NCI-H1417 treated with DMSO at 0.1 percent for 48 hours (cell line): ENCODE data around the gene NCAPH2.
"Not testable (repeated sequence)": the region's sequence is repeated elsewhere in the genome, so short reads cannot be mapped to it uniquely, and the experiment has no call there.

Experiments used
- DNase-seq: peaks from one replicate; lab custom pipeline; 2025; lab: John Stamatoyannopoulos, UW

NCAPH2 gene

DNA sequence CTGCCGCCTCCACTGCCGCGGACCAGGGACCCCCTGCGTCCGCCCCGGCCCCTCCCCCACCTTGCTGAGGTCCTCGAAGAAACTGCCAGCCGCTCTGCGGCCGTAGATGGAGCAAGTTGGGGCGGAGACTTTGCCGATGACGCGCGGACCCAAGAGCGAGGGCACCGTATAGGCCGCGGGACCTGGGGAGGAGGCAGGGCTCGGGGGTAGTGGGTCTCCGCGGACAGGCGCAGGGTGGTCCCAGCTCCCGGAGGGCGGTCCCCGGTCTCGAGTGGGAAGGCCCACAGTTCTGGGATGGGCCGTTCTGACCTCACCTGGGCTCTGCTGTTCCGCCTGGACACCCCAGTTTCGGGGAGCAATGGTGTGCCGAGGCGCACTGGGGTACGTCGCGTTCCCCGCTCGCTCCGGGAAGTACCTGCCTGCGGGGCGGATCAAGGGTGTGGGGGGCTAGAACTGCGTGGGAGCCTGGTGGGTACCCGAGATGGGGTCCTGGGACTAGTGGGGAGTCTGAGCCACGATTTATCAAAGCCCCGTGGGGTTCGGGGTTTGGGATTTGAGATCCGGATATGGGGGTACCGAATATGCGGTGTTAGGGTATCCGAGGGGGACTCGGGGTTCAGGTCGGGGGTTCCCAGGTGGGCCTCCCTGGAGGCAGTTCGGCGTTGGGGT lies 23.0 kb downstream of the NCAPH2 start:
- no peak for DNase-seq

DNA sequence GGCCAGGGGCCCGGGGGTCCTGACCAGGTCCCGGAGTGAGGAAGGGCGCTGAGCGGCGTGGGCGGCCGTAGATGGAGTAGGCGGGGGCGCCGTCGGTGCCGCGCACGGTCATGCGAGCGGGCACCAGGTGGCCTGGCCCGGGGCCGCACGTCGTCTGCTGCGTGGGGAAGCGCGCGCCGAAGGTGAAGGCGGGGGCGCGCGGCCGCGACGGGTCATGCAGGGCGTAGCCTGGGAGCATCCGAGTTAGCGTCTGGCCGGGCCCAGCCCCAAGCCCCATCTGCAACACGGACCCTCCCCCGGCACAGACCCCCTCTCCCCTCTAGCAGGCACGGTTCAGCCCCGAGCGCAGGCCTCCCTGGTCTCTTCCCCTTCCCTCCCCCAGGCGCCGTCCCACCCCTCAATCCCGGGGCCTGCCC lies 23.5 kb downstream of the NCAPH2 start:
- DNase-seq = no peak

DNA sequence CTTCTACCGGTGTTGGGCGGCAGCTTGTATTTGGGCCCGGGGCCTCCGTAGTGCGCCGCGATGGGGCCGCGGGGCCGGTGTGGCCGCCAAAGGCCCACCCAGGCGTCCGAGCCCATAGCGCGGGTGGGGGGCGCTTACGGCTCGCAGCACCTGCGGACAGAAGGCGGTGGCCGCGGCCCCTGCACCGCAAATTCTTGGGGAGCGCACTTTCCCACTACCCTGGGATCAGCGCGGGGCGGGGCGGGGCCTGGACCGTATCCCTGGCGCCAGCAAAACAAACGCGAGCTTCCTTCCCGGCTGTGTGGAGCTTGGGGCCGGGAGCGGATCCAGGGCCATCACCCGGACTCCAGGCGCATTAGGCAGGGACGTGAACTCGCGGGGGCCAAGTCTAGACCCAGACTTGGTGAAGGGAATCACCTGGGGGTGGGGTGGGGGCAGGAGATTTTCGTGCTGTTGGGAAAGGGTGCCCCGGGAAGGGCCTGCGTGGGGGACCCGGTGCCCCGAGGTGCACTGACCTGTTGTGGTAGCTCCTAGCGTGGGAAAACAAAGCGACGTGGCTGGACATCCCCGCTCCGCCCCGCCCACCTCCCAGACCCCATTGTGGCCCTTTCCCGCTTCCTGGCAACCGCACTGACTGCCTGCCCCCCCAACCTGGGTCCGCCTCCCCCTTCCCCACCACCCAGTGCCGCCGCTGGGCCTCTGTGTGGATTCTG lies 24.1 kb downstream of the NCAPH2 start:
- no peak for DNase-seq

DNA sequence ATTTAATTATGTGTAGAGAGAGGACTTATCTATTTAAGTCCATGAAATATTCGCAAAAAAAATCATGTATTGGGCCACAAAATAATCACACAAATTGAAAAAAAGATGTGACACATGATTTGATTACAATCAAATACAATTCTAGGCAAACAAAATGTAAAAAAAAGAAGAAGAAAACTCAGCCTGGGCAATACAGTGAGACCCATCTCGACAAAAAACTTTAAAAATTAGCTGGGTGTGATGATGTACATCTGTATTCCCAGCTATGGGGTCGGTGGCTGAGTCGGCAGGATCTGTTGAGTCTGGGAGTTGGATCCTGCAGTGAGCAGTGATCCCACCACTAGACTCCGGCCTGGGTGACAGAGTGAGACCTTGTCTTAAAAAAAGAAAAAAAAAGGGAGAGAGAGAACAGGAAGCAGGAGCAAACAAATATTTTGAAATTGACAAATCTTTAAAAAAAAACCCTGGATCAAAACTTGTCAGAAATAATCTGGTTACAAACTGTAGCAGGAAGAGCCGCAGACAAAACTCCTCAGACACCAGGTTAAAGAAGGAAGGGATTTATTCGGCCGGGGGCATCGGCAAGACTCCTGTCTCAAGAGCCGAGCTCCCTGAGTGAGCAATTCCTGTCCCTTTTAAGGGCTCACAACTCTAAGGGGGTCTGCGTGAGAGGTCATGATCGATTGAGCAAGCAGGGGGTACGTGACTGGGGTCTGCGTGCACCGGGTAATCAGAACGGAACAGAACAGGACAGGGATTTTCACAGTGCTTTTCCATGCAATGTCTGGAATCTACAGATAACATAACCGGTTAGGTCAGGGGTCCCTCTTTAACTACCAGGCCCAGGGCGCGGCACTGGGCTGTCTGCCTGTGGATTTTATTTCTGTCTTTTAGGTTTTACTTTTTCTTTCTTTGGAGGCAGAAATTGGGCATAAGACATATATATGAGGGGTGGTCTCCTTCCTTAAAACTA lies 25.1 kb downstream of the NCAPH2 start:
- DNase-seq = no peak

DNA sequence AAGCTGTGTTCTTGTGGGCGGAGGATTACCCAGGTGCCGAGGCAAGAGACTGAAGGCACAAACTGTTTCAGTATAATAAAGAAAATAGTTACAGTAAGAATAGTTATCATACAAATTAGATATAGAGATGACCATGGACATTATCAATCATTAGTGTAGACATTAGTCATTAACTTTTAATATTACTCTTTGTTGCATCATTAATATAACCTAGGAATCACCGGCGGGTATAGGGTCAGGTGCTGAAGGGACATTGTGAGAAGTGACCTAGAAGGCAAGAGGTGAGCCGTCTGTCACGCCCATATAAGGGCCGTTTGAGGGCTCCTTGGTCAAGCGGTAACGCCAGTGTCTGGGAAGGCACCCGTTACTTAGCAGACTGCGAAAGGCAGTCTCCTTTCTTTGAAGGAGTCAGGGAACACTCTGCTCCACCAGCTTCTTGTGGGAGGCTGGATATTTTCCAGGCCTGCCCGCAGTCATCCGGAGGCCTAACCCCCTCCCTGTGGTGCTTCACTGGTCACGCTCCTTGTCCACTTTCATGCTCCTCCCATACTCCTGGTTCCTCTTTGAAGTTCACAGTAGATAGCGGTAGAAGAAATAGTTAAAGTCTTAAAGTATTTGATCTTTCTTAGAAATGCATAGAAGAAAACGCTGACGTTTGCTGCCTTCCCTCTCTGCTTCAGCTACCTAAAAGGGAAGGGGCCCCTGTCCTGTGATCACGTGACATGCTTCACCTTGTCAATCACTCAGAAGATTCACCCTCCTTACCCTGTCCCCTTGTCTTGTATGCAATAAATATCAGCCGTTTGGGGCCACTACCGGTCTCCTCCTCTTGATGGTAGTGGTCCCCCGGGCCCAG lies 26.1 kb downstream of the NCAPH2 start:
- DNase-seq = not testable (repeated sequence)

GRCh38 chr22:50535113-50535512 lies 27.1 kb downstream of the NCAPH2 start:
- DNase-seq = no peak

GRCh38 chr22:50536226-50536625 lies 28.2 kb downstream of the NCAPH2 start:
- no peak for DNase-seq

GRCh38 chr22:50537765-50538164 lies 29.7 kb downstream of the NCAPH2 start:
- no peak for DNase-seq

GRCh38 chr22:50540381-50540780 lies 32.4 kb downstream of the NCAPH2 start:
- DNase-seq = no peak

DNA sequence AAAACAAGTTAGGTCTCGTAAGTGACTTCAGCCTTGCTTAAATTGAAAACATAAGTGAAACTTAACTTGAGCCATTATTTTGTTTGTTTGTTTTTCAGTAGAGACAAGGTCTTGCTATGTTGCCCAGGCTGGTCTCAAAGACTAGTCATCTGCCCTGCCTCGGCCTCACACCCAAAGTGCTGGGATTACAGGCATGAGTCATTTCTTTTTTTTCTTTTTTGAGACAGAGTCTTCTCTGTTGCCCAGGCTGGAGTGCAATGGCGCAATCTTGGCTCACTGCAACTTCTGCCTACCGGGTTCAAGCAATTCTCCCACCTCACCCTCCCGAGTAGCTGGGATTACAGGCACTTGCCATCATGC lies 33.6 kb downstream of the NCAPH2 start:
- not testable (repeated sequence) for DNase-seq

GRCh38 chr22:50542416-50542927 lies 34.4 kb downstream of the NCAPH2 start:
- no peak for DNase-seq

DNA sequence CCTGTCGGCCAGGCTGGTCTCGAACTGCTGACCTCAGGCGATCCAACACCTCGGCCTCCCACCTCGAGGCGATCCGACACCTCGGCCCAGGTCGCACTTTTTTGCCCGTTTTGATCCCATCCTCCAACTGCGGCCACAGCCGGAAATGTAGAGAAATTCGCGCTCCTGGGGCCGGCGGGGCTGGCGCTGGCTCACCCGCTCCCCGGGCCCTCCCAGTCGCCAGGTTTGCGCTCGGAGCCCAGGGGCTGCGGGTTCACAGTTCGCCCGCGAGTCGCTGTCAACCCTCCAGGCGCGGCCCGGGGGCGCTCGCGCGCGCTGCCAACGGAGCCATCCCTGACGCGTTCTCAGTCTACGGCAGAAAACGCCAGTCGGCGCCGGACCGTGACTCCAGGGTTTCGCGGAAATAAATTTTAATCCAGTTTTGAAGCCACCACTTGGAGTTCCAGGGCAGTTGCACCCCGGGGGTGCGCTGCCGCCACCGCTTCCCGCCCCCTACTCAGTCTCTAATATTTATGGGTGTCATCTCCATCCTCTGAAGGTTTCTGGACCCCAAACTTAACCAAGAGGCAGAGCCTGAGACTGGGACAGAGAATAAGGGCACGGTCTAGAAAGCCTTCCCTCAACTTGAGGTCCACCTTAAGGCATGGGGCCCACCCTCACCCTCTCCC lies 36.2 kb downstream of the NCAPH2 start:
- no peak for DNase-seq

- DNase-seq = no peak
Observed at GRCh38 chr22:50544746-50545253, 36.8 kb downstream of the NCAPH2 start.

DNA sequence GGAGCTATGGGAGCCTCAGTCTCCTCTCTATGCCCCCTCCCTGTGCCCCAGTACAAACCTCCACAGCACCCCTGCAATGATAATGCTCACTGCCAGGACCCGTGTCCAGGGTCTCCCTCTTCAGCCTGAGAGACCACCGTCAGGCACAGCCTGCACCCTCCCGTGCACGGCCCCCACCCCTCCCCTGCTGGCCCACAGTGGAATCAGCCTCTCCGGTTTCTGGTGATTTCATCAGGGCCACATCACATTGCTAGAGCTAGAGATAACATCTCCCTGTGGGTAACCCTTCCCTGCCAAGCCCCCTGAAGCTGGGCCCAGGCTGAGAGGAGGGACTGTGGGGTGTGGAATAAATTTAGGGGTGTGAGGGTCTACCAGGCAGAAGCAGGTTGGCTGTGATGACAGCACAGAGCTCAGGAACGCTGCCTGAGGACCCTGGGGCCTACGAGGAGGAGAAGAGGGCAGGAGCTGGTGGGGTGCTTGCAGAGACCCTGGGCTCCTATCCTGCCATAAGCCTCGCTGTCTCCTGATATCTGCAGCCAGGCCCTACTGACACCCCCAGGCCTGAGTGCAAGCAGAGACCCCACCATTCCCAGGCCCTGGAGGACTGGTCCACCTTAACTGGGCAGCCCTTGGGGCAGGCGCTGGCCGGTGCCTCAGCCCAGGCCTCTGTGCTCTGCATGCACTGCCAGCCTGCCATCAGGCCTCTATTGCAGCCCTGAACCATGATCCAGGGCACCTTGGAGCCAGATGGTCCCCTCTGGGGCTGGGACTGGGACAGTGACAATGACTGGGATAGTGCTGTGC lies 37.7 kb downstream of the NCAPH2 start, which contains the start of gene KLHDC7B:
TSS of gene KLHDC7B (plus strand) at position 378 of the 804 bp plus-strand sequence. CDS start at position 723, 345 bp downstream.
- no peak for DNase-seq

- DNase-seq = no peak
Observed at GRCh38 chr22:50546326-50547262, 38.6 kb downstream of the NCAPH2 start.

- no peak for DNase-seq
Observed at GRCh38 chr22:50547263-50547985, 39.4 kb downstream of the NCAPH2 start.

GRCh38 chr22:50548040-50548920 lies 40.3 kb downstream of the NCAPH2 start:
- no peak for DNase-seq
